ENCODE measurements around the gene PPP3CA. TPM values are rescaled to one million over a fixed set of nuclear protein-coding genes. Genes with fewer than 3 reads are reported as not detected.

Gene PPP3CA
- total and polyA plus RNA-seq, 4 donors: 13.5 to 72.0 (median 30.7) TPM

DNA sequence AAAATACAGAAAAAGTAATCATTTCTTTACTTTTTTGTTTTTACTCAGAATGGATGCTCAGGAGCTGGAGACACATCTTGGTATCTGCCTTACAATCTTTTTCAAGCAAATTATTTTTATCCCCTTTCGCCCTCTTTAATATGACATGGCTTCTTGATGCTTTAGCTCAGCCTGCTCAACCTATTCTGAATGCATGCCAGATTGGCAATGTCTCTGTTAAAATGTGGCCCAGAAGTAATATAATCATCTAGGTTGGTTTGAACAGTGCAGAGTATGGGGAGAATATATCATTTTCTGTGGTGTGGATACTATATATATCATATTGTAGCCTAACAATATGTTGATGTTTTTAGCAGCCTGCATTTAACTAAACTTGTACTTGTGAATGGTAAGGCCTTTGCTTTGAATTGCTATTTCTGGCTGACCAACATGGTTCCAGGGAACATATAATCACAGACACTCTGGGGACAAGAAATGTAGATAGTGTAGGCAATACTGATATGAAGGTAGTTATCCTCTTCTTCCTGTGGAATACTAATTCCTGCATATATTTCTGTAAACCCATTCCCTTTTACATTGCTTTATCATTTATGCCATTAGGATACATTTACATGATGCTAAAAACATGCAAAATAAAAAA lies 282.7 kb downstream of the PPP3CA start:
- ATAC-seq (ENCODE audit: insufficient read depth, low FRiP score): no peak

GRCh38 chr4:101055392-101055791 lies 291.9 kb downstream of the PPP3CA start:
- Histone ChIP-seq H3K27me3 (ENCODE audit: control insufficient read depth in 3 of 3, insufficient read depth in 3 of 3, low read length in 2 of 3) (no peaks in the 10 kb centered on the region), H3K36me3 (ENCODE audit: control insufficient read depth in 4 of 4, insufficient read depth in 4 of 4, low read length in 4 of 4) (peaks cover 0 to 4% (median 1%) of the 10 kb centered on the region in 4 donors), H3K4me3 (no peak overlapping the region), H3K4me1 (ENCODE audit: control insufficient read depth in 5 of 5, insufficient read depth in 5 of 5, low read length in 5 of 5) (peaks cover 0 to 4% (median 0%) of the 10 kb centered on the region in 5 donors), H3K9ac (ENCODE audit: insufficient read depth in 1 of 2, low read length in 2 of 2) (no peak overlapping the region), H3K27ac (ENCODE audit: low read depth in 1 of 2, low read length in 1 of 2) (no peak overlapping the region), H3K9me3 (ENCODE audit: control insufficient read depth in 4 of 4, insufficient read depth in 3 of 4, low read length in 3 of 4) (no peaks in the 10 kb centered on the region)
- TF ChIP-seq CTCF (IDR thresholded peaks at IDR 0.05; ENCODE audit: control extremely low read depth, extremely low read depth): no peak
- DNase-seq (no peak), ATAC-seq (ENCODE audit: insufficient read depth, low FRiP score) (no peak)
- WGBS, 2 donors: 82% methylated on average over 2 of the region's 2 CpGs

More for the DNA sequence above, 282.7 kb downstream of the PPP3CA start:
- H3K9me3 ChIP-seq (ENCODE audit: control insufficient read depth in 4 of 4, insufficient read depth in 3 of 4, low read length in 3 of 4): no peaks in the 10 kb centered on the region
- peaks cover 0 to 6% (median 3%) of the 10 kb centered on the region in 4 donors for H3K36me3 ChIP-seq (ENCODE audit: control insufficient read depth in 4 of 4, insufficient read depth in 4 of 4, low read length in 4 of 4)
- no peak overlapping the region for H3K4me3 ChIP-seq
- H3K4me1 ChIP-seq (ENCODE audit: control insufficient read depth in 5 of 5, insufficient read depth in 5 of 5, low read length in 5 of 5): peaks cover 0 to 4% (median 0%) of the 10 kb centered on the region in 5 donors
- no peak for DNase-seq
- no peak overlapping the region for H3K9ac ChIP-seq (ENCODE audit: insufficient read depth in 1 of 2, low read length in 2 of 2)
- H3K27me3 ChIP-seq (ENCODE audit: control insufficient read depth in 3 of 3, insufficient read depth in 3 of 3, low read length in 2 of 3): no peaks in the 10 kb centered on the region
- no peak for TF ChIP-seq CTCF (IDR thresholded peaks at IDR 0.05; ENCODE audit: control extremely low read depth, extremely low read depth)
- WGBS, 2 donors: 96 to 99% methylated on average over 1 of the region's 1 CpG
- H3K27ac ChIP-seq (ENCODE audit: low read depth in 1 of 2, low read length in 1 of 2): no peak overlapping the region

DNA sequence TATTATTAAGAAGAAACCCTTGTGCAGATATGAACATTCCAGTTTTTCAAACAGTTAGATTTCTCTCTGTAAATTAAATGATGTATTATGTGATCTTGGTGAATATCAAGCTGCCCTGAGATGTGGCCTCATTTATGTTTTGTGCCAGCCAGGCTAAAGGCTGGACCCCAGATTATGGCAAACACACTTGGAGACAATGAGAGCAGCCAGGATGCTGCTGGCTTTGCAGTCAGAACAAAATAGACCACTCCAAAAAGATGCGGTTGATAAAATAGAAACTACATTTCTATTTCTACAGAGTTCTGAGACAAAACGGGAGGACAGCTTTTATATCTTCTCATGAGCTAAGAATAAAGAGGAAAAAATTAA lies 296.5 kb downstream of the PPP3CA start:
- H3K4me1 ChIP-seq (ENCODE audit: control insufficient read depth in 5 of 5, insufficient read depth in 5 of 5, low read length in 5 of 5): no peaks in the 10 kb centered on the region
- no peak overlapping the region for H3K9ac ChIP-seq (ENCODE audit: insufficient read depth in 1 of 2, low read length in 2 of 2)
- no peaks in the 10 kb centered on the region for H3K27me3 ChIP-seq (ENCODE audit: control insufficient read depth in 3 of 3, insufficient read depth in 3 of 3, low read length in 2 of 3)
- no peaks in the 10 kb centered on the region for H3K9me3 ChIP-seq (ENCODE audit: control insufficient read depth in 4 of 4, insufficient read depth in 3 of 4, low read length in 3 of 4)
- DNase-seq (no peak), ATAC-seq (ENCODE audit: insufficient read depth, low FRiP score) (no peak)
- 93 to 96% methylated on average over 2 of the region's 2 CpGs for whole genome bisulfite sequencing, 2 donors
- H3K27ac ChIP-seq (ENCODE audit: low read depth in 1 of 2, low read length in 1 of 2): no peak overlapping the region
- no peak for TF ChIP-seq CTCF (IDR thresholded peaks at IDR 0.05; ENCODE audit: control extremely low read depth, extremely low read depth)
- no peaks in the 10 kb centered on the region for H3K36me3 ChIP-seq (ENCODE audit: control insufficient read depth in 4 of 4, insufficient read depth in 4 of 4, low read length in 4 of 4)
- H3K4me3 ChIP-seq: no peak overlapping the region
